ENCODE data around the gene FCN2. TPM values are rescaled to one million over a fixed set of nuclear protein-coding genes. Genes with fewer than 3 reads are reported as not detected.

Gene FCN2
- total and polyA plus RNA-seq, 3 experiments from 2014 or later, result not detected

DNA sequence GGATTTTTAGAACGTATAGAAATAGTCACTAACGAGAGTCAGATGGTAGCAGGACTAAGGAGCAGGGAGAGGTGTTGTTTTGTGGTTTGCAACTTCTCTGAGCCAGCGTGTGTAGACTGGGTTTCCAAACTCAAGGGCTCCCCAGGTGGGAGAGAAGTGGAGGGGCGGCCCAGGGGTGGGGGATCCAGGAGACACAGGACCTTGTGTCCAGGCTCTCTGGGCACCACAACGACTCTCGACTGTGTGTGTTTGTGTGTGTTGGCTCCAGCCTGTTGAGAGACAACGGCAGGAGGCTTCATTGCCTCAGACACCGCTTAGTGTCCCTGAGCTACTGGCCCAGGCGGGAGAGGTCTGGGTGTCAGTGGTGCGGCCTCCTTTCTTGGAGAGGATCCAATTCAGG is 38.0 kb downstream of the FCN2 start:
- Mint-ChIP-seq H3K4me3 (no peak overlapping the region), H3K36me3 (no peaks in the 10 kb centered on the region), H3K4me1 (no peaks in the 10 kb centered on the region), H3K27me3 (peaks cover 6 to 9% of the 10 kb centered on the region in 2 donors), H3K9me3 (peaks cover 3 to 15% (median 7%) of the 10 kb centered on the region in 5 donors), H3K27ac (no peak overlapping the region)
- CTCF ChIA-PET, result no interaction called here
- Histone ChIP-seq H3K4me3 (ENCODE audit: low read length) (no peak overlapping the region), H3K4me1 (ENCODE audit: insufficient read depth, low read length) (no peaks in the 10 kb centered on the region), H3K9me3 (ENCODE audit: low read length) (no peaks in the 10 kb centered on the region), H3K36me3 (ENCODE audit: insufficient read depth, low read length) (no peaks in the 10 kb centered on the region), H3K27me3 (ENCODE audit: insufficient read depth, low read length, poor library complexity, severe bottlenecking) (no peaks in the 10 kb centered on the region), H3K27ac (ENCODE audit: low read depth, low read length) (no peak overlapping the region)
- POLR2A ChIA-PET, result no interaction called here
- DNase-seq, result no peak

DNA sequence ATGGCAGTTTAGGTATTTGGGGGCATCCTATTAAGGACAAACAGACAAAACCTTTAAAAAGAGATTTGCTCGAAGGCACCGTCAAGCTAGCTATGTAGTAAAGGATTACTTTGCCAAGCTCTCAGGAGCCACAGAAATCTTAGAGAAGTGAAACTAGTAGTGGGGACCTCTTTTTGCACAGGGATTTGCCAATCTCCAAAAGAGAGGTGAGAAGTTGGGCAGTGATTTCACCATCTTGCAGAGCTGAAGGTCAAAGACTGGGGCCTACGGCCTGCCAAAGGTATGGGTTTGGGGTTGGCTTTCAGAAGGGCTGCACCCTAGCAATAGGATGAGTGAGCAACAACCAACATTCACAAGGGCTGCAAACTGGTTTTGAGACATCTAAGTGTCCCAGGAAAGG is 38.7 kb downstream of the FCN2 start:
- no peaks in the 10 kb centered on the region for H3K4me1 ChIP-seq (ENCODE audit: insufficient read depth, low read length)
- peaks cover 6 to 10% of the 10 kb centered on the region in 2 donors for H3K27me3 Mint-ChIP-seq

GRCh38 chr9:134922066-134922931 is 41.7 kb downstream of the FCN2 start:
- no peaks in the 10 kb centered on the region for H3K4me1 ChIP-seq (ENCODE audit: insufficient read depth, low read length)
- DNase-seq, result no peak
- H3K36me3 ChIP-seq (ENCODE audit: insufficient read depth, low read length), result no peaks in the 10 kb centered on the region
- no peaks in the 10 kb centered on the region for H3K9me3 ChIP-seq (ENCODE audit: low read length)
- no peak overlapping the region for H3K27ac ChIP-seq (ENCODE audit: low read depth, low read length)
- Mint-ChIP-seq H3K9me3 (peaks cover 3 to 15% (median 7%) of the 10 kb centered on the region in 5 donors), H3K4me1 (no peaks in the 10 kb centered on the region), H3K4me3 (no peak overlapping the region), H3K27me3 (peaks cover 3 to 9% of the 10 kb centered on the region in 2 donors), H3K27ac (no peak overlapping the region), H3K36me3 (no peaks in the 10 kb centered on the region)
- CTCF ChIA-PET, result no interaction called here
- no peak overlapping the region for H3K4me3 ChIP-seq (ENCODE audit: low read length)
- no peaks in the 10 kb centered on the region for H3K27me3 ChIP-seq (ENCODE audit: insufficient read depth, low read length, poor library complexity, severe bottlenecking)
- POLR2A ChIA-PET, result no interaction called here

More for the DNA sequence above, 38.7 kb downstream of the FCN2 start:
- no peak overlapping the region for H3K27ac ChIP-seq (ENCODE audit: low read depth, low read length)
- H3K4me3 ChIP-seq (ENCODE audit: low read length), result no peak overlapping the region
- H3K4me3 Mint-ChIP-seq, result no peak overlapping the region
- H3K9me3 Mint-ChIP-seq, result peaks cover 3 to 15% (median 7%) of the 10 kb centered on the region in 5 donors
- H3K9me3 ChIP-seq (ENCODE audit: low read length), result no peaks in the 10 kb centered on the region
- ChIA-PET CTCF (no interaction called here), POLR2A (no interaction called here)
- no peak overlapping the region for H3K27ac Mint-ChIP-seq
- DNase-seq, result no peak
- H3K27me3 ChIP-seq (ENCODE audit: insufficient read depth, low read length, poor library complexity, severe bottlenecking), result no peaks in the 10 kb centered on the region
- no peaks in the 10 kb centered on the region for H3K36me3 Mint-ChIP-seq
- no peaks in the 10 kb centered on the region for H3K36me3 ChIP-seq (ENCODE audit: insufficient read depth, low read length)
- no peaks in the 10 kb centered on the region for H3K4me1 Mint-ChIP-seq

GRCh38 chr9:134922932-134923240 is 42.3 kb downstream of the FCN2 start:
- Mint-ChIP-seq H3K36me3 (no peaks in the 10 kb centered on the region), H3K27ac (no peak overlapping the region), H3K27me3 (peaks cover 3 to 9% of the 10 kb centered on the region in 2 donors), H3K4me3 (no peak overlapping the region), H3K9me3 (peaks cover 3 to 15% (median 7%) of the 10 kb centered on the region in 5 donors), H3K4me1 (no peaks in the 10 kb centered on the region)
- Histone ChIP-seq H3K9me3 (ENCODE audit: low read length) (no peaks in the 10 kb centered on the region), H3K4me1 (ENCODE audit: insufficient read depth, low read length) (no peaks in the 10 kb centered on the region), H3K36me3 (ENCODE audit: insufficient read depth, low read length) (no peaks in the 10 kb centered on the region), H3K4me3 (ENCODE audit: low read length) (no peak overlapping the region), H3K27me3 (ENCODE audit: insufficient read depth, low read length, poor library complexity, severe bottlenecking) (no peaks in the 10 kb centered on the region), H3K27ac (ENCODE audit: low read depth, low read length) (no peak overlapping the region)
- DNase-seq, result no peak
- ChIA-PET CTCF (no interaction called here), POLR2A (no interaction called here)

- no peak for DNase-seq
- Histone ChIP-seq H3K9me3 (ENCODE audit: low read length) (no peaks in the 10 kb centered on the region), H3K27ac (ENCODE audit: low read depth, low read length) (no peak overlapping the region), H3K4me3 (ENCODE audit: low read length) (no peak overlapping the region), H3K4me1 (ENCODE audit: insufficient read depth, low read length) (no peaks in the 10 kb centered on the region), H3K27me3 (ENCODE audit: insufficient read depth, low read length, poor library complexity, severe bottlenecking) (no peaks in the 10 kb centered on the region), H3K36me3 (ENCODE audit: insufficient read depth, low read length) (no peaks in the 10 kb centered on the region)
- Mint-ChIP-seq H3K36me3 (no peaks in the 10 kb centered on the region), H3K27ac (no peak overlapping the region), H3K27me3 (peaks cover 3 to 9% of the 10 kb centered on the region in 2 donors), H3K9me3 (peaks cover 3 to 13% (median 7%) of the 10 kb centered on the region in 5 donors), H3K4me1 (no peaks in the 10 kb centered on the region), H3K4me3 (no peak overlapping the region)
- POLR2A ChIA-PET, result no interaction called here
- CTCF ChIA-PET, result no interaction called here
Observed at GRCh38 chr9:134923466-134923865, 42.9 kb downstream of the FCN2 start.

DNA sequence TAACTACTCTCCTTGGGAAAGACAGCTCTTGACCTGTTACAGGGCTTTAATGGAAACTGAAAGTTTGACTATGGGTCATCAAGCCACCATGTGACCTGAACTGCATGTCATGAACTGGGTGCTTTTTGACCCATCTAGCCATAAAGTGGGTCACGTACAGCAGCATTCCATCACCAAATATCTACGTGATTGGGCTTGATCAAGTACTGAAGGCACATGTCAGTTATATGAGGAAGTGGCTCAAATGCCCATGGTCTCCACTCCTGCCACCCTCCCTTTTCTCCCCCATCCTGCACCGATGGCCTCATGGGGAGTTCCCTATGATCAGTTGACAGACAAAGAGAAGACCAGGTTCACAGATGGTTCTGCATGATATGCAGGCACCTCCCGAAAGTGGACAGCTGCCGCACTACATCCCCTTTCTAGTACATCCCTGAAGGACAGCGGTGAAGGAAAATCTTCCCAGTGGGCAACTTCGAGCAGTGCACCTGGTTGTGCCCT is 44.5 kb downstream of the FCN2 start:
- H3K27ac ChIP-seq (ENCODE audit: low read depth, low read length), result no peak overlapping the region
- Mint-ChIP-seq H3K36me3 (no peaks in the 10 kb centered on the region), H3K4me1 (no peaks in the 10 kb centered on the region), H3K4me3 (no peak overlapping the region), H3K27me3 (peaks cover 0 to 8% of the 10 kb centered on the region in 2 donors), H3K9me3 (no peaks in the 10 kb centered on the region), H3K27ac (no peak overlapping the region)
- H3K36me3 ChIP-seq (ENCODE audit: insufficient read depth, low read length), result no peaks in the 10 kb centered on the region
- no peaks in the 10 kb centered on the region for H3K27me3 ChIP-seq (ENCODE audit: insufficient read depth, low read length, poor library complexity, severe bottlenecking)
- POLR2A ChIA-PET, result no interaction called here
- peak in 1 of 5 donors; percentile 4 for DNase-seq
- H3K9me3 ChIP-seq (ENCODE audit: low read length), result no peaks in the 10 kb centered on the region
- H3K4me3 ChIP-seq (ENCODE audit: low read length), result no peak overlapping the region
- CTCF ChIA-PET, result no interaction called here
- no peaks in the 10 kb centered on the region for H3K4me1 ChIP-seq (ENCODE audit: insufficient read depth, low read length)

GRCh38 chr9:134928436-134929192 is 48.0 kb downstream of the FCN2 start:
- no peak for DNase-seq
- Histone ChIP-seq H3K9me3 (ENCODE audit: low read length) (no peaks in the 10 kb centered on the region), H3K36me3 (ENCODE audit: insufficient read depth, low read length) (no peaks in the 10 kb centered on the region), H3K4me3 (ENCODE audit: low read length) (no peak overlapping the region), H3K27me3 (ENCODE audit: insufficient read depth, low read length, poor library complexity, severe bottlenecking) (no peaks in the 10 kb centered on the region), H3K27ac (ENCODE audit: low read depth, low read length) (no peak overlapping the region), H3K4me1 (ENCODE audit: insufficient read depth, low read length) (no peaks in the 10 kb centered on the region)
- H3K4me3 Mint-ChIP-seq, result no peak overlapping the region
- no peaks in the 10 kb centered on the region for H3K36me3 Mint-ChIP-seq
- no peaks in the 10 kb centered on the region for H3K9me3 Mint-ChIP-seq
- H3K27ac Mint-ChIP-seq, result no peak overlapping the region
- H3K27me3 Mint-ChIP-seq, result peaks cover 13 to 16% of the 10 kb centered on the region in 2 donors
- POLR2A ChIA-PET, result no interaction called here
- CTCF ChIA-PET, result no interaction called here
- H3K4me1 Mint-ChIP-seq, result no peaks in the 10 kb centered on the region

Measured in CD8-positive, alpha-beta memory T cell (primary cell).